Pancreas (tissue), 10 donors: ENCODE results near the gene RFTN2. TPM values are rescaled to one million over a fixed set of nuclear protein-coding genes. Genes with fewer than 3 reads are reported as not detected.
"Not testable (repeated sequence)": the region's sequence is repeated elsewhere in the genome, so short reads cannot be mapped to it uniquely, and the experiment has no call there.

Source experiments
- ATAC-seq, 4 donors: fragments of 200-7000 bp; cut with Tn5 transposase; one replicate each; pipeline versions ENCODE4 v1.8.0 to v1.9.1; 2020; ENCODE audit warnings: mild to moderate bottlenecking in 4 of 4, moderate library complexity in 4 of 4
- DNase-seq, 6 donors: peaks; one replicate each; pipeline ENCODE4 v3.0.0-alpha.2; 2020
- FAIRE-seq: peaks from 2 replicates; lab custom pipeline; 2012; peaks lifted over from hg19 to GRCh38; lab: Jason Lieb, UNC
- H3K27ac ChIP-seq, 4 donors: fragments of 200-600 bp; sonication (generic); 1 replicate in 3 of 4; 2 replicates in 1 of 4; pipeline versions ENCODE4 v1.5.0 to v1.8.0; 2020
- H3K27me3 ChIP-seq, 4 donors: fragments of 200-600 bp; one replicate each; pipeline ENCODE4 v1.8.0; 2021
- H3K36me3 ChIP-seq, 3 donors: fragments of 200-600 bp; sonication (generic) in 1 of 3; one replicate each; pipeline versions ENCODE4 v1.5.0 to v1.8.0; 2020 to 2021
- H3K4me1 ChIP-seq, 3 donors: fragments of 200-600 bp; one replicate each; pipeline ENCODE4 v1.8.0; 2021
- H3K4me3 ChIP-seq, 4 donors: fragments of 200-600 bp; sonication (generic) in 2 of 4; one replicate each; pipeline versions ENCODE4 v1.5.0 to v1.8.0; 2020 to 2021
- H3K9me3 ChIP-seq, 4 donors: fragments of 200-600 bp; one replicate each; pipeline ENCODE4 v1.8.0; 2021
- WGBS, 2 donors: extraction: QIAGEN DNeasy Blood & Tissue Kit; methylation state at CpG; one replicate each; pipeline ENCODE4 v1.1.7; 2013; 5-methylcytosine and 5-hydroxymethylcytosine counted together
- intact Hi-C, 3 donors: fragments of 100-400 bp; cut with DNase I; formaldehyde crosslinking; loops; one replicate each; pipeline versions ENCODE4 v1.11.1 to v1.14.2; 2022
- polyA plus RNA-seq, 2 donors: library from polyadenylated mRNA; stranded (reverse); fragments of 200-250 nt; gene quantifications; one replicate each; pipeline ENCODE4 v1.2.3, GENCODE V29; 2013
- total RNA-seq, 6 donors: library from RNA; stranded (reverse); fragmentation: NEBNext Ultra II Directional in 4 of 6; extraction: Animal tissue kit (Norgen Biotek cat#: 25700) in 4 of 6; gene quantifications; one replicate each; pipeline versions ENCODE4 v1.2.1 to v1.2.4, GENCODE V29; 2021 to 2023
- TF ChIP-seq, protein P1 (sequence below), 4 donors: fragments of 200-600 bp; sonication (generic) in 3 of 4; IDR thresholded peaks; one replicate each; pipeline versions ENCODE4 v1.5.0 to v1.8.0; 2021; ENCODE audit warnings: antibody characterized with exemption in 4 of 4
- donor health status: healthy with polysubstance abuse.
- donor health status: DM: no; HTN: no; CAD: no; lungs with moderate emphysema.
- donor health status: DM: no; HTN: no; CAD: no.
- donor health status: control.
- donor health status: control.
- donor health status: Bipolar disorder and iron deficiency.
- donor health status: DM: yes; HTN: yes; CAD: no.
- donor health status: DM: no; HTN: no; CAD: no.
- donor health status: DM: no; HTN: no; CAD: no.
- donor health status: DM: yes; HTN: yes; CAD: no.

RFTN2 gene
- total and polyA plus RNA-seq, 8 donors: 0.77 to 7.6 (median 1.6) TPM

DNA sequence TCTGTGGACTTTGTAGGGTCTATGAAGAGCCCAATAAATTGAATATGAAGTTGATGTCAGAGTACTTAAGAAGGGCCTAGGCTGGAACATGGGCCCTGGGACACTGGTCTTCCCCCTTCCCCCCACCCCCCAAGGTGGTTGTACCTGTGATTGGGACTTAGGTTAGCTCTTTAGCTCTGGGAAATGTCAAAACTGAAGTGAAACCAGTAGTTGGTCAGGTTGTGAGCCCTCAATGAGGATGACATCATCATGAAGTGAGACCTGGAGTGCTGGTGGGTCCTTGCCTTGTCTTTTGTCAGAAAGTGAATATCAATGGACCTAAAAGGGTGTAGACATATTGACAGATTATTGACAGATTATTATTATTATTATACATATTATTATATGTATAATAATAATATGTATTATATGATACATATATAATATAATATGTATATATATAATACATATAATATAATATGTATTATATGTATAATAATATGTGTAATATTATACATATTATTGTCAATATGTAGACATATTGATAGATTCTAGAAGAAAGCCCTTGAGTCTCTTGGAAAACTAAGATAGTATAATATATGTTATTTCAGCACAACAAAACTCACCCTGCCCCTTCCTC is 35.1 kb upstream of the RFTN2 start:
- Histone ChIP-seq H3K4me1 (peaks cover 20 to 25% (median 22%) of the 10 kb centered on the region in 3 donors), H3K36me3 (no peaks in the 10 kb centered on the region), H3K9me3 (no peaks in the 10 kb centered on the region), H3K4me3 (no peak overlapping the region), H3K27me3 (no peaks in the 10 kb centered on the region), H3K27ac (no peak overlapping the region)
- FAIRE-seq (no peak), DNase-seq (no peak), ATAC-seq (no peak)
- intact Hi-C loops: no loop called here
- TF ChIP-seq, protein P1, sequence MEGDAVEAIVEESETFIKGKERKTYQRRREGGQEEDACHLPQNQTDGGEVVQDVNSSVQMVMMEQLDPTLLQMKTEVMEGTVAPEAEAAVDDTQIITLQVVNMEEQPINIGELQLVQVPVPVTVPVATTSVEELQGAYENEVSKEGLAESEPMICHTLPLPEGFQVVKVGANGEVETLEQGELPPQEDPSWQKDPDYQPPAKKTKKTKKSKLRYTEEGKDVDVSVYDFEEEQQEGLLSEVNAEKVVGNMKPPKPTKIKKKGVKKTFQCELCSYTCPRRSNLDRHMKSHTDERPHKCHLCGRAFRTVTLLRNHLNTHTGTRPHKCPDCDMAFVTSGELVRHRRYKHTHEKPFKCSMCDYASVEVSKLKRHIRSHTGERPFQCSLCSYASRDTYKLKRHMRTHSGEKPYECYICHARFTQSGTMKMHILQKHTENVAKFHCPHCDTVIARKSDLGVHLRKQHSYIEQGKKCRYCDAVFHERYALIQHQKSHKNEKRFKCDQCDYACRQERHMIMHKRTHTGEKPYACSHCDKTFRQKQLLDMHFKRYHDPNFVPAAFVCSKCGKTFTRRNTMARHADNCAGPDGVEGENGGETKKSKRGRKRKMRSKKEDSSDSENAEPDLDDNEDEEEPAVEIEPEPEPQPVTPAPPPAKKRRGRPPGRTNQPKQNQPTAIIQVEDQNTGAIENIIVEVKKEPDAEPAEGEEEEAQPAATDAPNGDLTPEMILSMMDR (IDR thresholded peaks at IDR 0.05): no peak

DNA sequence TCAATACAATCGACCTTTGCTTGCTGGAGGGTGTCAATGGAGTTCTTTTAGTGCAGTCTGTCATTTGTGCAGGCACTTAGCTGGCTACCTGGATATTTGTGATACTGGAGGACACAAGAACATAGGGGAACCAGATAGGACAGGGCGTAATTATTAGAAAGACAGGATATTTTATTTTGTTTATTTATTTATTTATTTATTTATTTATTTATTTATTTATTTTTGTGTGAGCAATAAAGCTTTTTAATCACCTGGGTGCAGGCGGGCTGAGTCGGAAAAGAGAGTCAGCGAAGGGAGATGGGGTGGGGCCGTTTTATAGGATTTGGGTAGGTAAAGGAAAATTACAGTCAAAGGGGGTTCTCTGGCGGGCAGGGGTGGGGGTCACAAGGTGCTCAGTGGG is 33.8 kb upstream of the RFTN2 start:
- H3K9me3 ChIP-seq, ATAC-seq, H3K4me3 ChIP-seq, H3K27me3 ChIP-seq, DNase-seq, H3K27ac ChIP-seq, FAIRE-seq, H3K36me3 ChIP-seq, intact Hi-C loops: not testable (repeated sequence)
- H3K4me1 ChIP-seq: peaks cover 20 to 29% (median 26%) of the 10 kb centered on the region in 3 donors
- 82 to 86% methylated on average over 7 of the region's 7 CpGs for WGBS, 2 donors

DNA sequence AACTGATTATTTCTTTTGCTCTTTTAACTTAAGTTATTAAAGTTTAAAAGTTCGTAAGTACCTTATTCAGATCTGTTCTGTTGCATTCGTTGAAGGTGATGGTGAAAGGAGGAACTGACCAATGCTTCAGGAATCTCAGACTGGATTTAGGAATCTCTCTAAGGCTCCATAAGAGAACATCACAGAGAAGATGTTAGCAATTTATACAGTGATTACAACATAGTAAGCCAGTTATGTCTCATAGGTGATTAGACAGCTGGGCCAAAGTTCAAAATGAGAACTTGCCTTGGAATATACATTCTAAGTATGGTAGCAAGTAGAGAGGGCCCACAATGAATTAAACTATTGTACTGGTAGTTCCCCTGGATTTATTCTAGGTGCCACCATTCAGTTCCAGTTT is 32.9 kb upstream of the RFTN2 start:
- no peak for FAIRE-seq
- Histone ChIP-seq H3K27ac (no peak overlapping the region), H3K4me1 (peaks cover 20 to 29% (median 28%) of the 10 kb centered on the region in 3 donors), H3K9me3 (no peaks in the 10 kb centered on the region), H3K36me3 (no peaks in the 10 kb centered on the region), H3K27me3 (no peaks in the 10 kb centered on the region), H3K4me3 (no peak overlapping the region)
- no peak for DNase-seq
- no peak for ATAC-seq
- intact Hi-C loops: no loop called here
- WGBS, 2 donors: 30 to 42% methylated on average over 2 of the region's 2 CpGs
- TF ChIP-seq, protein P1 (IDR thresholded peaks at IDR 0.05): no peak

DNA sequence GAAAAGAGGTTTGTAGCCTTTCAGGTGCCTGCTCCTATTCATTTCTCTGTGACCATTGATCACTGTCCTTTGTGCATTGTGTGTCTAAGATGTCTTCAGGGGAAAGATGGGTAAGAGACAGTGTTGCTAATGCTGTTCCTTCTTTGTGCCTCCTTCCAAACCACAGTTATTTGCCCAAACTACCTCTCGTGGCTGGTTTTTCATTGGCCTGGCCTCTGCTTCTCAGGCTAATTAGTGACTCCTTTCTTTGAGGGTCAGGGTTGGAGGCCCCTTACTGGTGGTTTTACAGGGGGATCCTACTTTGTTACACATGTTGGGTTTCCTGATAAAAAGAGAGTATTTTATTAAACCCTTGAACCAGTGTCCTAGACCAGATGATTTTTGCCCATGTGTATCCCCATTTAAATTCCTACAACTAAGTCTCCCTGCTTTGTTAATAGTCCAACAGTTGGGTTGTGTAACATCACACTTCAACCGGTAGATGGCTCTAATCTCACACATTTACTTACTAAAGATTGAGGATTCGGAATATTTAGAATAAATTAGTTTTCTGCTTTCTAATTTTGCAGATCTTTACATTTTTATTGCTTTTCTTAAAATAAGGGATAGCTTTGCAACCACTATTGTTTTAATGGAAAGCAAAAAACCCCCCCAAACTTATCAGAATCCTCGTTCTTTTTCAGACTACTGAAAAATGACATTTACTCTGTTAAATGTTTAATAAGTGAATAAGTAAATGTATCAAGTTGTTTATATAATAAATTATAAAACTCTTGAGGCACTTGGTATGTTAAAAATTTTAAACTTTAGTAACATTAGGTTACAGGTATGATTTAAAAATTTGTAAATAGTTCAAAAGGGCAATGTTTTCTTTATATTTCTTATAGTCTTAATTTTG is 32.2 kb upstream of the RFTN2 start:
- no peaks in the 10 kb centered on the region for H3K36me3 ChIP-seq
- DNase-seq (no peak), FAIRE-seq (peak; percentile 73), ATAC-seq (peak in 3 of 4 donors; percentile 24 to 40 (median 31))
- H3K4me1 ChIP-seq: peaks cover 20 to 29% (median 28%) of the 10 kb centered on the region in 3 donors
- H3K27me3 ChIP-seq: no peaks in the 10 kb centered on the region
- intact Hi-C loops: no loop called here
- peak overlapping the region in 3 of 4 donors; percentile 3 to 85 (median 66) for H3K4me3 ChIP-seq
- WGBS, 2 donors: 2% methylated on average over 4 of the region's 4 CpGs
- H3K27ac ChIP-seq: no peak overlapping the region
- H3K9me3 ChIP-seq: no peaks in the 10 kb centered on the region
- TF ChIP-seq, protein P1 (IDR thresholded peaks at IDR 0.05): peak; percentile 50 to 73 (median 64)

DNA sequence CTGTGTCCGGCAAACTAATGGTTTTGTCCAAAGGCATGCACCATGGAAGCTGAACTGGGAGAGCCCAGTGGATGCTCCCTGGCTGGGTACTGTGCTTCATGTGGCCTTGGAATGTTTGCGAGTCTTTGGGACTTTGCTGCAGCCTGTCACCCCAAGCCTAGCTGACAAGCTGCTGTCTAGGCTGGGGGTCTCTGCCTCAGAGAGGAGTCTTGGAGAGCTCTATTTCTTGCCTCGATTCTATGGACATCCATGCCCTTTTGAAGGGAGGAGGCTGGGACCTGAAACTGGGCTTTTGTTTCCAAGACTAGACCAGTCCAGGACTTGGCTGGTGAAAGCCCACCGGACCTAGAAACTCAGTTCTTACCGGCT is 31.4 kb upstream of the RFTN2 start:
- no peak for ATAC-seq
- Histone ChIP-seq H3K4me3 (peak overlapping the region in 3 of 4 donors; percentile 66 to 85 (median 80)), H3K4me1 (peaks cover 20 to 29% (median 28%) of the 10 kb centered on the region in 3 donors), H3K27ac (no peak overlapping the region), H3K27me3 (no peaks in the 10 kb centered on the region), H3K9me3 (no peaks in the 10 kb centered on the region), H3K36me3 (no peaks in the 10 kb centered on the region)
- intact Hi-C loops: no loop called here
- TF ChIP-seq, protein P1 (IDR thresholded peaks at IDR 0.05): no peak
- 28 to 33% methylated on average over 5 of the region's 5 CpGs for WGBS, 2 donors
- DNase-seq: no peak
- FAIRE-seq: no peak
